Left colon (tissue), 2 donors: ENCODE measurements around the gene DPP8. TPM values are rescaled to one million over a fixed set of nuclear protein-coding genes. Genes with fewer than 3 reads are reported as not detected.
"Not testable (repeated sequence)": the region's sequence is repeated elsewhere in the genome, so short reads cannot be mapped to it uniquely, and the experiment has no call there.

Experiments
- ATAC-seq: fragments of 200-7000 bp; cut with Tn5 transposase; one replicate; pipeline ENCODE4 v1.9.1; 2020; ENCODE audit warnings: mild to moderate bottlenecking, moderate library complexity
- DNase-seq, 2 donors: peaks; one replicate each; pipeline ENCODE4 v3.0.0-alpha.2; 2020
- intact Hi-C, 2 donors: fragments of 100-400 bp; cut with DNase I in 1 of 2; cut with micrococcal nuclease in 1 of 2; formaldehyde crosslinking; loops; one replicate each; pipeline versions ENCODE4 v1.11.2 to v1.14.0; 2022; cut with DNase I, micrococcal nuclease
- total RNA-seq, 2 donors: library from RNA; stranded (reverse); fragmentation: NEBNext Ultra II Directional; extraction: Animal tissue kit (Norgen Biotek cat#: 25700); gene quantifications; one replicate each; pipeline ENCODE4 v1.2.1, GENCODE V29; 2021
- donor health status: DM: no; HTN: no; CAD: no.
- donor health status: DM: yes; HTN: yes; CAD: no.

DPP8 gene
- total RNA-seq, 2 donors from 2014 or later, result 36.1 to 36.4 TPM

GRCh38 chr15:65529762-65530317 lies 12.4 kb upstream of the DPP8 start:
- DNase-seq (no peak), ATAC-seq (no peak)
- intact Hi-C loops, result no loop called here

GRCh38 chr15:65528461-65529060 lies 11.1 kb upstream of the DPP8 start:
- intact Hi-C loops, result no loop called here
- DNase-seq (no peak), ATAC-seq (no peak)

- ATAC-seq, result peak; percentile 21
- DNase-seq, result peak in 1 of 2 donors; percentile 43
- intact Hi-C loops, result no loop called here
These were observed 8.1 kb upstream of the DPP8 start for GRCh38 chr15:65525622-65526021.

- no peak for DNase-seq
- no peak for ATAC-seq
These were observed 6.7 kb upstream of the DPP8 start for GRCh38 chr15:65524226-65524625.

GRCh38 chr15:65521350-65521749 lies 3.9 kb upstream of the DPP8 start:
- intact Hi-C loops, result no loop called here
- ATAC-seq, result no peak
- DNase-seq, result no peak

More at GRCh38 chr15:65524226-65524625, 6.7 kb upstream of the DPP8 start:
- intact Hi-C loops, result no loop called here

- intact Hi-C loops, result no loop called here
- DNase-seq (no peak), ATAC-seq (no peak)
These were observed 1.3 kb upstream of the DPP8 start for GRCh38 chr15:65518633-65519285.

- no peak for ATAC-seq
- intact Hi-C loops, result no loop called here
These were observed 348 bp upstream of the DPP8 start for GRCh38 chr15:65517866-65518207.

GRCh38 chr15:65512807-65513416 lies 4.6 kb downstream of the DPP8 start:
- DNase-seq, result peak; percentile 16 to 40
- no peak for ATAC-seq
- intact Hi-C loops, result no loop called here

More at GRCh38 chr15:65517866-65518207, 348 bp upstream of the DPP8 start:
- no peak for DNase-seq

GRCh38 chr15:65512189-65512588 lies 5.3 kb downstream of the DPP8 start:
- DNase-seq (no peak), ATAC-seq (no peak)
- intact Hi-C loops, result no loop called here

- intact Hi-C loops, result no loop called here
- ATAC-seq, result no peak
- DNase-seq, result no peak
These were observed 8.2 kb downstream of the DPP8 start for GRCh38 chr15:65509321-65509720.

- DNase-seq, result no peak
- no peak for ATAC-seq
- intact Hi-C loops, result no loop called here
These were observed 23.4 kb downstream of the DPP8 start for GRCh38 chr15:65494076-65494475.

GRCh38 chr15:65484876-65485275 lies 32.6 kb downstream of the DPP8 start:
- no peak for ATAC-seq
- DNase-seq, result no peak
- intact Hi-C loops, result no loop called here

- intact Hi-C loops, result no loop called here
- no peak for DNase-seq
- ATAC-seq, result no peak
These were observed 40.6 kb downstream of the DPP8 start for GRCh38 chr15:65476903-65477302.

GRCh38 chr15:65470866-65471265 lies 46.6 kb downstream of the DPP8 start:
- intact Hi-C loops, result no loop called here
- ATAC-seq, result no peak
- DNase-seq, result no peak

- DNase-seq (no peak), ATAC-seq (no peak)
- intact Hi-C loops, result no loop called here
These were observed 49.1 kb downstream of the DPP8 start for GRCh38 chr15:65468229-65468909.

GRCh38 chr15:65466901-65467300 lies 50.6 kb downstream of the DPP8 start:
- ATAC-seq (no peak), DNase-seq (no peak)
- intact Hi-C loops, result no loop called here

GRCh38 chr15:65463096-65463495 lies 54.4 kb downstream of the DPP8 start:
- ATAC-seq, DNase-seq, intact Hi-C loops: not testable (repeated sequence)

- ATAC-seq (no peak), DNase-seq (no peak)
- intact Hi-C loops, result no loop called here
These were observed 56.6 kb downstream of the DPP8 start for GRCh38 chr15:65460741-65461347.

GRCh38 chr15:65455256-65455655 lies 62.2 kb downstream of the DPP8 start:
- intact Hi-C loops, ATAC-seq, DNase-seq: not testable (repeated sequence)
